ENCODE results near the gene RPS6KB2.

DNA sequence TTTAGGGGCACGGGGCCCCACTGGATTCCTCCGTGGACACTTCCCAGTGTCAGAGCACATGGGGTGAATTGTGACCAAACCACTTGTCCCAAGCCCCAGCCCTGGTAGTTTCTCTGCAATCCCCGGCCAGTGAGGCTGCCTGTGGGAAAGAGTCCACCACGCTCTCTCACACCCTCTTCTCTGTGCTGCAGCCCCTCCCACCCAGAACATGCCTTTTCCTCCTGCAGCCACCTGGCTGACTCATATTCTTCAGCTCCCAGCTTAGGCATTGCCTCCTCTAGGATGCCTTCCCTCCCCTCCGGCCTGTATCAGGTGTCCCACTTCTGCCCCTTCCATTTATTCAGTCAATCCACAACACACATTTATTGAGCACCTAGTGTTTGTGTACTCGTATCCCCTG is 5.4 kb upstream of the RPS6KB2 start:
- TF ChIP-seq, protein P1, sequence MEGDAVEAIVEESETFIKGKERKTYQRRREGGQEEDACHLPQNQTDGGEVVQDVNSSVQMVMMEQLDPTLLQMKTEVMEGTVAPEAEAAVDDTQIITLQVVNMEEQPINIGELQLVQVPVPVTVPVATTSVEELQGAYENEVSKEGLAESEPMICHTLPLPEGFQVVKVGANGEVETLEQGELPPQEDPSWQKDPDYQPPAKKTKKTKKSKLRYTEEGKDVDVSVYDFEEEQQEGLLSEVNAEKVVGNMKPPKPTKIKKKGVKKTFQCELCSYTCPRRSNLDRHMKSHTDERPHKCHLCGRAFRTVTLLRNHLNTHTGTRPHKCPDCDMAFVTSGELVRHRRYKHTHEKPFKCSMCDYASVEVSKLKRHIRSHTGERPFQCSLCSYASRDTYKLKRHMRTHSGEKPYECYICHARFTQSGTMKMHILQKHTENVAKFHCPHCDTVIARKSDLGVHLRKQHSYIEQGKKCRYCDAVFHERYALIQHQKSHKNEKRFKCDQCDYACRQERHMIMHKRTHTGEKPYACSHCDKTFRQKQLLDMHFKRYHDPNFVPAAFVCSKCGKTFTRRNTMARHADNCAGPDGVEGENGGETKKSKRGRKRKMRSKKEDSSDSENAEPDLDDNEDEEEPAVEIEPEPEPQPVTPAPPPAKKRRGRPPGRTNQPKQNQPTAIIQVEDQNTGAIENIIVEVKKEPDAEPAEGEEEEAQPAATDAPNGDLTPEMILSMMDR (IDR thresholded peaks at IDR 0.05 in 2 of 3, conservative IDR thresholded peaks at IDR 0.05 in 1 of 3; ENCODE audit: insufficient read depth in 2 of 3, low read depth in 1 of 3, low read length in 3 of 3), result no peak
- TF ChIP-seq CBFB (CRISPR knock-in tag; IDR thresholded peaks at IDR 0.05) (no peak), ZZZ3 (IDR thresholded peaks at IDR 0.05) (no peak), NCOA2 (IDR thresholded peaks at IDR 0.05; ENCODE audit: partially characterized antibody in 2 of 2) (no peak), SMAD2 (IDR thresholded peaks at IDR 0.05; ENCODE audit: low read depth, low read length) (no peak), NFIC (IDR thresholded peaks at IDR 0.05) (no peak), SP1 (CRISPR knock-in tag; IDR thresholded peaks at IDR 0.05) (no peak), HNRNPLL (IDR thresholded peaks at IDR 0.05; ENCODE audit: low read depth, low read length, poor library complexity, severe bottlenecking) (no peak), POLR2AphosphoS5 (IDR thresholded peaks at IDR 0.05; ENCODE audit: control insufficient read depth, insufficient read depth, low read depth, low read length) (no peak), KAT7 (CRISPR knock-in tag; IDR thresholded peaks at IDR 0.05; ENCODE audit: borderline replicate concordance) (no peak)
- TF ChIP-seq, protein P2, sequence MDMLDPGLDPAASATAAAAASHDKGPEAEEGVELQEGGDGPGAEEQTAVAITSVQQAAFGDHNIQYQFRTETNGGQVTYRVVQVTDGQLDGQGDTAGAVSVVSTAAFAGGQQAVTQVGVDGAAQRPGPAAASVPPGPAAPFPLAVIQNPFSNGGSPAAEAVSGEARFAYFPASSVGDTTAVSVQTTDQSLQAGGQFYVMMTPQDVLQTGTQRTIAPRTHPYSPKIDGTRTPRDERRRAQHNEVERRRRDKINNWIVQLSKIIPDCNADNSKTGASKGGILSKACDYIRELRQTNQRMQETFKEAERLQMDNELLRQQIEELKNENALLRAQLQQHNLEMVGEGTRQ (CRISPR knock-in tag; IDR thresholded peaks at IDR 0.05), result no peak
- TF ChIP-seq, protein P3, sequence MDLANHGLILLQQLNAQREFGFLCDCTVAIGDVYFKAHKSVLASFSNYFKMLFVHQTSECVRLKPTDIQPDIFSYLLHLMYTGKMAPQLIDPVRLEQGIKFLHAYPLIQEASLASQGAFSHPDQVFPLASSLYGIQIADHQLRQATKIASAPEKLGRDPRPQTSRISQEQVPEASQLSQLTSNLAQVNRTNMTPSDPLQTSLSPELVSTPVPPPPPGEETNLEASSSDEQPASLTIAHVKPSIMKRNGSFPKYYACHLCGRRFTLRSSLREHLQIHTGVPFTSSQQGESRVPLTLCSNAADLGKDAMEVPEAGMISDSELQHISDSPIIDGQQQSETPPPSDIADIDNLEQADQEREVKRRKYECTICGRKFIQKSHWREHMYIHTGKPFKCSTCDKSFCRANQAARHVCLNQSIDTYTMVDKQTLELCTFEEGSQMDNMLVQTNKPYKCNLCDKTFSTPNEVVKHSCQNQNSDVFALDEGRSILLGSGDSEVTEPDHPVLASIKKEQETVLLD (IDR thresholded peaks at IDR 0.05), result no peak

Data from K562 (cell line).